Measurements from ENCODE around the gene SLC35F5. TPM values are rescaled to one million over a fixed set of nuclear protein-coding genes. Genes with fewer than 3 reads are reported as not detected.

SLC35F5 gene
- total and polyA plus RNA-seq, 10 of the 15 experiments (the other 5 are each of a cell fraction or from before 2014, with no cell fraction given) = 1.8 to 31.3 (median 16.5) TPM

DNA sequence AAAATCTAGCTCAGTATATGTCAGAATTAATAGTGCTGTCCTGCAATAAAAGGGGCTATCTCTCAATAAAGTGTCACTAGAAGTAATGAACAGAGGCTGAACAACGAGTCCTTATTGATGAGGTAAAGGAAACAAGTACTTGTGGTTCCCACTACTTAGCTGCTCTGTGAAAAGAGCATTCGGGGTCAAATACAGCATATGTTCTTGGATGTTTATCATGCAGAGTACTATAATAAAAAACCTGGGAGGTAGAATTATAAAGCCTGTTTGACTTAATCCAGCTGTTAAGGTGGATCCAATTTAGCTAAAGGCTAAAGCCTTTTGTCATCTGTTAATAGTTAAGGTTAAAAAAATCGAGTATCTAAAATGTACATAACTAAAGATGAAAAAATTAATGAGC, 32.4 kb downstream of the SLC35F5 start:
- Histone ChIP-seq H3K4me1 (ENCODE audit: control insufficient read depth, insufficient read depth, low read length) (no peaks in the 10 kb centered on the region), H3K4me2 (ENCODE audit: control insufficient read depth, insufficient read depth) (no peak overlapping the region), H3K9ac (ENCODE audit: control insufficient read depth, insufficient read depth, low read length) (no peak overlapping the region), H2AFZ (ENCODE audit: control insufficient read depth, low read depth, low read length) (no peak overlapping the region), H3K79me2 (ENCODE audit: control insufficient read depth, insufficient read depth, low read length) (no peaks in the 10 kb centered on the region), H3K9me3 (replicated peaks; ENCODE audit: control insufficient read depth, insufficient read depth, low read length) (no peaks in the 10 kb centered on the region), H3K27me3 (replicated peaks in 1 of 2; ENCODE audit: control insufficient read depth in 2 of 2, insufficient read depth in 2 of 2, low read length in 1 of 2) (no peaks in the 10 kb centered on the region), H4K20me1 (ENCODE audit: control insufficient read depth, insufficient read depth) (no peaks in the 10 kb centered on the region), H3K27ac (ENCODE audit: control insufficient read depth, insufficient read depth) (no peak overlapping the region), H3K4me3 (no peak overlapping the region), H3K36me3 (ENCODE audit: control insufficient read depth in 2 of 2, insufficient read depth in 2 of 2, low read length in 1 of 2) (peaks cover 0 to 6% of the 10 kb centered on the region in 2 experiments; a peak in 2 of 4 replicates)
- in situ Hi-C loops (cut with MboI) = no loop called here
- TF ChIP-seq, protein P1, sequence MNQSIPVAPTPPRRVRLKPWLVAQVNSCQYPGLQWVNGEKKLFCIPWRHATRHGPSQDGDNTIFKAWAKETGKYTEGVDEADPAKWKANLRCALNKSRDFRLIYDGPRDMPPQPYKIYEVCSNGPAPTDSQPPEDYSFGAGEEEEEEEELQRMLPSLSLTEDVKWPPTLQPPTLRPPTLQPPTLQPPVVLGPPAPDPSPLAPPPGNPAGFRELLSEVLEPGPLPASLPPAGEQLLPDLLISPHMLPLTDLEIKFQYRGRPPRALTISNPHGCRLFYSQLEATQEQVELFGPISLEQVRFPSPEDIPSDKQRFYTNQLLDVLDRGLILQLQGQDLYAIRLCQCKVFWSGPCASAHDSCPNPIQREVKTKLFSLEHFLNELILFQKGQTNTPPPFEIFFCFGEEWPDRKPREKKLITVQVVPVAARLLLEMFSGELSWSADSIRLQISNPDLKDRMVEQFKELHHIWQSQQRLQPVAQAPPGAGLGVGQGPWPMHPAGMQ (IDR thresholded peaks at IDR 0.05; ENCODE audit: borderline replicate concordance) = no peak
- TF ChIP-seq, protein P2, sequence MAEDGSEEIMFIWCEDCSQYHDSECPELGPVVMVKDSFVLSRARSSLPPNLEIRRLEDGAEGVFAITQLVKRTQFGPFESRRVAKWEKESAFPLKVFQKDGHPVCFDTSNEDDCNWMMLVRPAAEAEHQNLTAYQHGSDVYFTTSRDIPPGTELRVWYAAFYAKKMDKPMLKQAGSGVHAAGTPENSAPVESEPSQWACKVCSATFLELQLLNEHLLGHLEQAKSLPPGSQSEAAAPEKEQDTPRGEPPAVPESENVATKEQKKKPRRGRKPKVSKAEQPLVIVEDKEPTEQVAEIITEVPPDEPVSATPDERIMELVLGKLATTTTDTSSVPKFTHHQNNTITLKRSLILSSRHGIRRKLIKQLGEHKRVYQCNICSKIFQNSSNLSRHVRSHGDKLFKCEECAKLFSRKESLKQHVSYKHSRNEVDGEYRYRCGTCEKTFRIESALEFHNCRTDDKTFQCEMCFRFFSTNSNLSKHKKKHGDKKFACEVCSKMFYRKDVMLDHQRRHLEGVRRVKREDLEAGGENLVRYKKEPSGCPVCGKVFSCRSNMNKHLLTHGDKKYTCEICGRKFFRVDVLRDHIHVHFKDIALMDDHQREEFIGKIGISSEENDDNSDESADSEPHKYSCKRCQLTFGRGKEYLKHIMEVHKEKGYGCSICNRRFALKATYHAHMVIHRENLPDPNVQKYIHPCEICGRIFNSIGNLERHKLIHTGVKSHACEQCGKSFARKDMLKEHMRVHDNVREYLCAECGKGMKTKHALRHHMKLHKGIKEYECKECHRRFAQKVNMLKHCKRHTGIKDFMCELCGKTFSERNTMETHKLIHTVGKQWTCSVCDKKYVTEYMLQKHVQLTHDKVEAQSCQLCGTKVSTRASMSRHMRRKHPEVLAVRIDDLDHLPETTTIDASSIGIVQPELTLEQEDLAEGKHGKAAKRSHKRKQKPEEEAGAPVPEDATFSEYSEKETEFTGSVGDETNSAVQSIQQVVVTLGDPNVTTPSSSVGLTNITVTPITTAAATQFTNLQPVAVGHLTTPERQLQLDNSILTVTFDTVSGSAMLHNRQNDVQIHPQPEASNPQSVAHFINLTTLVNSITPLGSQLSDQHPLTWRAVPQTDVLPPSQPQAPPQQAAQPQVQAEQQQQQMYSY (CRISPR knock-in tag; IDR thresholded peaks at IDR 0.05) = no peak
- TF ChIP-seq NFYB (IDR thresholded peaks at IDR 0.05; ENCODE audit: insufficient read depth, low read depth, low read length) = no peak
- ATAC-seq = no peak
- WGBS (ENCODE audit: insufficient coverage, insufficient replicate concordance, low lambda C conversion rate, missing lambda C conversion rate) = 66% methylated on average over 3 of the region's 3 CpGs
- no TSS peak for BruUV-seq (replicated peaks)
- FAIRE-seq = no peak
- intact Hi-C loops (cut with micrococcal nuclease; ENCODE audit: unreplicated experiment) = no loop called here
- RAD21 ChIA-PET (ENCODE audit: unreplicated experiment) = interaction anchor here (0.8 to 3.3 kb wide), 3 partner anchors 24 to 172 kb away, joined by 3 to 8 read pairs (median 3); no protein-coding TSS in a partner anchor
- SMC1A ChIA-PET (ENCODE audit: uncharacterized antibody, unreplicated experiment) = interaction anchor here (0.9 to 4.2 kb wide), 8 partner anchors 10 to 208 kb away, joined by 3 to 15 read pairs (median 4); no protein-coding TSS in a partner anchor
- CTCF ChIA-PET = interaction anchor here (0.5 to 4.3 kb wide), 7 partner anchors 10 to 256 kb away, joined by 3 to 23 read pairs (median 3); no protein-coding TSS in a partner anchor
- DNase-seq (ENCODE audit: low read depth, low spot score) = no peak
- POLR2A ChIA-PET = no interaction called here

All from GM12878 (cell line).